ENCODE data around the gene ABHD17A. TPM values are rescaled to one million over a fixed set of nuclear protein-coding genes. Genes with fewer than 3 reads are reported as not detected.

Gene ABHD17A
- total RNA-seq, 1 donor = 52.5 TPM

- H3K27me3 ChIP-seq (ENCODE audit: insufficient read depth, low read length) = no peaks in the 10 kb centered on the region
- peaks cover 13% of the 10 kb centered on the region for H4K20me1 ChIP-seq (ENCODE audit: insufficient read depth, low read length)
- TF ChIP-seq CTCF (IDR thresholded peaks at IDR 0.05; ENCODE audit: extremely low read depth, low read depth, low read length) = no peak
- H3K36me3 ChIP-seq (ENCODE audit: insufficient read depth, low read length) = peaks cover 14% of the 10 kb centered on the region
- peaks cover 5% of the 10 kb centered on the region for H3K4me1 ChIP-seq (ENCODE audit: insufficient read depth, low read length)
- H3K27ac ChIP-seq (ENCODE audit: low read depth, low read length) = no peak overlapping the region
- DNase-seq (ENCODE audit: insufficient read length, low spot score, missing footprints) = peak; percentile 52
- no peaks in the 10 kb centered on the region for H3K9me3 ChIP-seq (ENCODE audit: low read depth, low read length)
- no peak overlapping the region for H3K4me2 ChIP-seq (ENCODE audit: insufficient read depth, low read length)
- H3K79me2 ChIP-seq (ENCODE audit: insufficient read depth, low read length) = peaks cover 44% of the 10 kb centered on the region
- no peak overlapping the region for H3K4me3 ChIP-seq (ENCODE audit: insufficient read depth, low read length)
- H2AFZ ChIP-seq (ENCODE audit: low read length) = no peak overlapping the region
Measured at GRCh38 chr19:1868971-1869370, 16.3 kb downstream of the ABHD17A start.

- Histone ChIP-seq H3K4me2 (ENCODE audit: insufficient read depth, low read length) (no peak overlapping the region), H3K79me2 (ENCODE audit: insufficient read depth, low read length) (peaks cover 34% of the 10 kb centered on the region), H3K4me3 (ENCODE audit: insufficient read depth, low read length) (no peak overlapping the region), H3K27ac (ENCODE audit: low read depth, low read length) (no peak overlapping the region), H3K9me3 (ENCODE audit: low read depth, low read length) (no peaks in the 10 kb centered on the region), H2AFZ (ENCODE audit: low read length) (no peak overlapping the region), H3K27me3 (ENCODE audit: insufficient read depth, low read length) (no peaks in the 10 kb centered on the region), H3K4me1 (ENCODE audit: insufficient read depth, low read length) (peaks cover 3% of the 10 kb centered on the region), H3K36me3 (ENCODE audit: insufficient read depth, low read length) (peaks cover 6% of the 10 kb centered on the region), H4K20me1 (ENCODE audit: insufficient read depth, low read length) (peaks cover 2% of the 10 kb centered on the region)
- no peak for TF ChIP-seq CTCF (IDR thresholded peaks at IDR 0.05; ENCODE audit: extremely low read depth, low read depth, low read length)
- DNase-seq (ENCODE audit: insufficient read length, low spot score, missing footprints) = no peak
Measured at GRCh38 chr19:1867349-1867724, 18.0 kb downstream of the ABHD17A start.

- H2AFZ ChIP-seq (ENCODE audit: low read length) = no peak overlapping the region
- peak; percentile 39 for DNase-seq (ENCODE audit: insufficient read length, low spot score, missing footprints)
- no peak overlapping the region for H3K4me2 ChIP-seq (ENCODE audit: insufficient read depth, low read length)
- peaks cover 34% of the 10 kb centered on the region for H3K79me2 ChIP-seq (ENCODE audit: insufficient read depth, low read length)
- H3K9me3 ChIP-seq (ENCODE audit: low read depth, low read length) = no peaks in the 10 kb centered on the region
- peaks cover 5% of the 10 kb centered on the region for H3K36me3 ChIP-seq (ENCODE audit: insufficient read depth, low read length)
- no peaks in the 10 kb centered on the region for H3K27me3 ChIP-seq (ENCODE audit: insufficient read depth, low read length)
- no peak overlapping the region for H3K4me3 ChIP-seq (ENCODE audit: insufficient read depth, low read length)
- TF ChIP-seq CTCF (IDR thresholded peaks at IDR 0.05; ENCODE audit: extremely low read depth, low read depth, low read length) = no peak
- peaks cover 6% of the 10 kb centered on the region for H4K20me1 ChIP-seq (ENCODE audit: insufficient read depth, low read length)
- H3K4me1 ChIP-seq (ENCODE audit: insufficient read depth, low read length) = peaks cover 3% of the 10 kb centered on the region
- H3K27ac ChIP-seq (ENCODE audit: low read depth, low read length) = no peak overlapping the region
Measured at GRCh38 chr19:1866693-1867348, 18.5 kb downstream of the ABHD17A start.

- Histone ChIP-seq H3K79me2 (ENCODE audit: insufficient read depth, low read length) (peaks cover 36% of the 10 kb centered on the region), H4K20me1 (ENCODE audit: insufficient read depth, low read length) (peaks cover 20% of the 10 kb centered on the region), H3K27me3 (ENCODE audit: insufficient read depth, low read length) (no peaks in the 10 kb centered on the region), H3K4me3 (ENCODE audit: insufficient read depth, low read length) (peak overlapping the region; percentile 87), H3K4me1 (ENCODE audit: insufficient read depth, low read length) (peaks cover 15% of the 10 kb centered on the region), H3K36me3 (ENCODE audit: insufficient read depth, low read length) (no peaks in the 10 kb centered on the region), H2AFZ (ENCODE audit: low read length) (peak overlapping the region; percentile 59), H3K4me2 (ENCODE audit: insufficient read depth, low read length) (peak overlapping the region; percentile 87), H3K27ac (ENCODE audit: low read depth, low read length) (peak overlapping the region; percentile 72), H3K9me3 (ENCODE audit: low read depth, low read length) (no peaks in the 10 kb centered on the region)
- TF ChIP-seq CTCF (IDR thresholded peaks at IDR 0.05; ENCODE audit: extremely low read depth, low read depth, low read length) = no peak
- peak; percentile 67 for DNase-seq (ENCODE audit: insufficient read length, low spot score, missing footprints)
Measured at GRCh38 chr19:1865172-1866010, 19.9 kb downstream of the ABHD17A start.

Data from osteoblast (primary cell).